Naive B cell (primary cell): ENCODE measurements around the gene CARS2. TPM values are rescaled to one million over a fixed set of nuclear protein-coding genes. Genes with fewer than 3 reads are reported as not detected.

Source experiments
- ATAC-seq, 2 donors: fragments of 150-1000 bp; cut with Tn5 transposase; 2 replicates each; pipeline ENCODE4 v1.10.0; 2021; ENCODE audit warnings: low read depth in 2 of 2, mild to moderate bottlenecking in 2 of 2, moderate library complexity in 2 of 2
- DNase-seq: peaks from one replicate; pipeline ENCODE4 v3.0.0; 2022
- H3K27ac Mint-ChIP-seq, 6 donors: one replicate each; pipeline ENCODE4 v1.8.0; 2020 to 2022; ENCODE audit warnings: mild to moderate bottlenecking in 6 of 6, mixed read lengths in 6 of 6, moderate library complexity in 5 of 6, inconsistent platforms in 2 of 6
- H3K27me3 Mint-ChIP-seq, 3 donors: one replicate each; pipeline ENCODE4 v1.8.0; 2021 to 2022; ENCODE audit warnings: mixed read lengths in 3 of 3, mild to moderate bottlenecking in 1 of 3
- H3K36me3 Mint-ChIP-seq, 2 donors: one replicate each; pipeline ENCODE4 v1.8.0; 2020 to 2022; ENCODE audit warnings: mixed read lengths in 2 of 2, inconsistent platforms in 1 of 2, mild to moderate bottlenecking in 1 of 2
- H3K4me1 Mint-ChIP-seq, 3 donors: one replicate each; pipeline ENCODE4 v1.8.0; 2020 to 2022; ENCODE audit warnings: mixed read lengths in 3 of 3, inconsistent platforms in 1 of 3, mild to moderate bottlenecking in 1 of 3, moderate library complexity in 1 of 3
- H3K4me3 Mint-ChIP-seq, 8 donors: one replicate each; pipeline ENCODE4 v1.8.0; 2020 to 2022; ENCODE audit warnings: mild to moderate bottlenecking in 8 of 8, mixed read lengths in 8 of 8, moderate library complexity in 8 of 8, inconsistent platforms in 2 of 8
- H3K9me3 Mint-ChIP-seq, 7 donors: one replicate each; pipeline ENCODE4 v1.8.0; 2020 to 2022; ENCODE audit warnings: mixed read lengths in 7 of 7, mild to moderate bottlenecking in 5 of 7, inconsistent platforms in 2 of 7, moderate library complexity in 1 of 7
- polyA plus RNA-seq, 6 donors: library from polyadenylated mRNA; unstranded; fragments of 300-500 nt; fragmentation: Illumina TruSeq; gene quantifications; one replicate each; pipeline ENCODE4 v1.2.3, GENCODE V29; 2021; ENCODE audit warnings: low read depth in 6 of 6

Gene CARS2
- polyA plus RNA-seq, 6 donors from 2014 or later, result 44.4 to 69.8 (median 52.9) TPM

DNA sequence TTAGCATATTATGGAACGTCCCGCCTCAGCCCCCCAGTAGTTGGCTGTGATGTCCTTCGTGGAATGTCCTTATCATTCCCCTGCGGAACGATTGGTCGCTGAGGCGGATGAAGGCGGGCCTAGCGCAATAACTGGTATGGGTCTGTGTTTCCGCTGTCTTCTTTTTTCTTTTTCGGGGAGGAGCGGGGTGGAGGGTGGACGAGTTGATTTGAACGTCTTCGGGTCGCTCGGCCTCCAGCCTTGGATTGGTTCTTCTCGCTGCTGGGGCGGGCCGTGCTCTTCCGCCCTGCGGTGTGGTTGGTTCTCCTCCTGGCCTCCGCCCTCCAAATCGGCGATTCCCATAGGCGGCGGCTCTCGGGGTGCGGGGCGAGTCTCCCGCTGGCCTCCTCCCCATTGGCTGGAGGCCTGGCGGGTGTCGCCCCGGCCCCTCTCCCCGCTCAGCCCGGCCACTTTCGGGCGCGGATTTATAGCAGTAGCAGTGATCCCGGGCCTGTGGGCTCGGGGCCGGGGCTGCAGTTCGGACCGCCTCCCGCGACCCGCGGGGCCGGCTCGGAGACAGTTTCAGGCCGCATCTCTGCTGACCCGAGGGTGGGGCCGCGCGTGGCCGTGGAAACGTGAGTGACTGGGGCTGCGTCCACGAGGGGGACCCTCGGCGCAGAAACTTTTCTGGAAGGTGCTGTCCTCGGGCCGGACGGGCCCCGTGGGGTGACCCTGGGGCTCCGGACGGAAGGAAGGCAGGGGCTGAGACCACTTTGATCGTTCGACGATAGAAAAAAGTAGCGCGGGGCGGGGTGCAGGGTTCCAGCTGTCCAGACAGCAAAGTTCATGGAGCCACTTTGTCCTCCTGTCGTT is 9.7 kb upstream of the CARS2 start:
- Mint-ChIP-seq H3K27ac (peak overlapping the region; percentile 96 to 100 (median 99)), H3K36me3 (peaks cover 0 to 8% of the 10 kb centered on the region in 2 donors), H3K4me3 (peak overlapping the region; percentile 89 to 100 (median 99)), H3K4me1 (peaks cover 14 to 40% (median 36%) of the 10 kb centered on the region in 3 donors), H3K9me3 (peaks cover 0 to 2% (median 0%) of the 10 kb centered on the region in 7 donors), H3K27me3 (no peaks in the 10 kb centered on the region)
- peak; percentile 59 for ATAC-seq
- peak; percentile 98 for DNase-seq

DNA sequence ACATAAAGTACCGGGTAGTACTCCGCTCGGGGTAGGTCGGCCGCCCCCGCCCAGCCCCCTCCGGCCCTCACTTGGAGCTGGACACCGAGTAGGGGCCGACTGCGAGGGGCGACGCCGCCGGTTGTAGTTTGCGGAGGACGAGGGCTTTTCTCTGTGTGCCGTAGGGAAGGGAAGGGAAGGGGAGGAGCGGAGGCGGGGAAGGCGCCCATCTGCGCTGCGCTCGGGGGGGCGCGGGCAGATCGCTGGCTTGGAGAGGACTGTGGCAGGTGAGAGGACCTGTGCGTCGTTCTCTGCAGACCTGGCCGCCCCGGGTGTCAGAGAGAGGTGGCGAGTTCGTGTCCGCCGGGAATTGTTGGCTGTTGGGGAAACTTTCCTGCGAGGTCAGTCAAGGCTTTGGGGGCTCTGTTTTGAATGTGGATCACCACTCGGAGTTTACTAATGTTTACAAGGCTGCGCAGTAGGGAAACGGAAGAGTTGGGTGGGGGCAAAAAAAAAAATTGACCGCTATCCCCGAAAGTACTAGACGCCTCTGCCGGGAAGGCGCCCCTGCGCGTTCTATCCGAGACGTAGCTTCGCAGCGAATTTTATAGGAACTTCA is 9.0 kb upstream of the CARS2 start:
- DNase-seq (no peak), ATAC-seq (no peak)
- H3K36me3 Mint-ChIP-seq, result peaks cover 0 to 7% of the 10 kb centered on the region in 2 donors
- peak overlapping the region; percentile 96 to 100 (median 99) for H3K27ac Mint-ChIP-seq
- H3K27me3 Mint-ChIP-seq, result no peaks in the 10 kb centered on the region
- peak overlapping the region; percentile 89 to 100 (median 99) for H3K4me3 Mint-ChIP-seq
- peaks cover 14 to 40% (median 35%) of the 10 kb centered on the region in 3 donors for H3K4me1 Mint-ChIP-seq
- H3K9me3 Mint-ChIP-seq, result peaks cover 0 to 2% (median 0%) of the 10 kb centered on the region in 7 donors

DNA sequence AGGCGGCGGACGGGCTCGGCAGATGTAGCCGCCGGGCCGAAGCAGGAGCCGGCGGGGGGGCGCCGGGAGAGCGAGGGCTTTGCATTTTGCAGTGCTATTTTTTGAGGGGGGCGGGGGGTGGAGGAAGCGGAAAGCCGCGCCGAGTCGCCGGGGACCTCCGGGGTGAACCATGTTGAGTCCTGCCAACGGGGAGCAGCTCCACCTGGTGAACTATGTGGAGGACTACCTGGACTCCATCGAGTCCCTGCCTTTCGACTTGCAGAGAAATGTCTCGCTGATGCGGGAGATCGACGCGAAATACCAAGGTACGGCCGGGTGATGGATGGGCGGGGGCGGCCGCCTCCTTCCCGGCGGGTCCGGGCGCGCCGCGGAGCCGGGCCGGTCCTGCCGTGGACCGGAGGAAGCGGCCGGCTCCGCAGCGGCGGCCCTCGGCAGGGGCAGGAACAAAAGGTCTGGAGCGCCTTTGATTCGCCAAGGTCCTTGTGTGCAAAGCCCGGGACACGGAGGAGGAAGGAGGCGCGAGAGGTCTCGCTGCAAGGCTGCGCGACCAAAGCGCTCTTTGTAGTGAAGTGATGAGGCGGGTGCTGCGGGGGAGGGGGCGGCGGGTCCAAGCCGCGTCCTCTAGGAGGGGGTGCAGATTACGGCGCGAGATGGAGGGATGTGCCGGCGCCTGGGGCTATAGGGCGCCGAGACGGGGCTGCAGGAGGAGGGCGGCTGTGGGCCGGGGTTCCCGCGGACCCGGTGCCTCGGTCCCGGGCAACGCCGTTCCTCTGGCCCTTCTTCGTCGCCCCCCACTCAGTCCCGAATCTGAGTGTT is 8.3 kb upstream of the CARS2 start:
- H3K36me3 Mint-ChIP-seq, result no peaks in the 10 kb centered on the region
- peaks cover 0 to 2% (median 0%) of the 10 kb centered on the region in 7 donors for H3K9me3 Mint-ChIP-seq
- H3K4me1 Mint-ChIP-seq, result peaks cover 11 to 39% (median 29%) of the 10 kb centered on the region in 3 donors
- ATAC-seq (peak; percentile 8 to 10), DNase-seq (peak; percentile 76)
- peak overlapping the region; percentile 89 to 100 (median 99) for H3K4me3 Mint-ChIP-seq
- H3K27me3 Mint-ChIP-seq, result no peaks in the 10 kb centered on the region
- H3K27ac Mint-ChIP-seq, result peak overlapping the region; percentile 96 to 100 (median 98)

DNA sequence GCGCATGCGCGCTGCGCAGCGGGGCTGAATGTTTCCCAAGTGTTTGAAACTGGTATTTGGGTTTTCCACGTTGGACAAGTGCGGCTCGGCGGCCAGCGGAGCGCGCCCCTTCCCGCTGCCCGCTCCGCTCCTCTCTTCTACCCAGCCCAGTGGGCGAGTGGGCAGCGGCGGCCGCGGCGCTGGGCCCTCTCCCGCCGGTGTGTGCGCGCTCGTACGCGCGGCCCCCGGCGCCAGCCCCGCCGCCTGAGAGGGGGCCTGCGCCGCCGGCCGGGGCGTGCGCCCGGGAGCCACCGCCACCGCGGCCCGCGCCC is 7.7 kb upstream of the CARS2 start, which contains the start of gene ING1:
Gene ING1 (plus strand): TSS at position 59 of the 311 bp plus-strand sequence. CDS start 450 bp downstream, outside the sequence.
- no peak for ATAC-seq
- Mint-ChIP-seq H3K9me3 (peaks cover 0 to 2% (median 0%) of the 10 kb centered on the region in 7 donors), H3K27ac (peak within 1 kb of the TSS; percentile 96 to 100 (median 99)), H3K4me1 (peaks cover 11 to 37% (median 25%) of the 10 kb centered on the region in 3 donors), H3K4me3 (peak within 1 kb of the TSS; percentile 89 to 100 (median 100)), H3K27me3 (no peaks in the 10 kb centered on the region), H3K36me3 (no peaks in the 10 kb centered on the region)
- DNase-seq, result no peak

DNA sequence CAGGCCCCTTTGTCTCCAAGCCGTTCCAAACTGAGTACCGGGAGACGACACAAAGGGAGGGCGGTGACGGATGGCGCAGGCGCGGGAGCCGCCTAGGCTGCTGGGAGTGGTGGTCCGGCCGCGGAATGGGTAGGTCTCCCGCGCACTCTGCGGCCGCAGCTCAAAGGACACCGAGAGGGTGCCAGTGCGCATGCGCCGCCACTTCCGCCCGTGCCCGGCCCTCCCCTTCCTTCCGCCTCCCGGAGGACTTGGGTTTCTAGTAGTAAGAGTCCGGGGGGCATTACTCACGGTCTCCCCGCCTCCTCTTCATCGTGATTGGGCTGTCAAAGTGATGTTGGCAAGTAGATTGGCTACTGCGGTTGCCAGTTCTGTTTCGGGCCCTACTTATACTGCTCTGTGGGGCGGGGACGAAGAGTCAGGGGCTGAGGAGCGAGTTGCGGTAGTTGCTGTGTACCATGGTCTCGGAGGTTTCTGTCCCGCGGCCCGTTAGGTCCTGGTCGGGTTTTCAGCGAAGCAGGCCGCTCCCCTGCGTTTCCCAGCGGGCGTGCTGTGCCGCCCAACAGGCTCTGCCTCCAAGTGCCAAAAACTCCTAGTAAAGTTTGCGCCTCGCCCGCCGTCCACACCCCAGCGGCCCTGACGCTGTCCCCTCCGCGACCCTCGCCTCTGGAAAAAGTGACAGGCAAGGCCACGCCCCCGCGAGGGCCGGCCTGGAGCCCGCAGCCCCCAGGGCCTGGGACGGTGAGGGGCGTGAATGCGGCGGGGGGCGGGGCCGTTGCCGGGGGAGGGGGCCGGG is 7.1 kb upstream of the CARS2 start:
- H3K27ac Mint-ChIP-seq, result peak overlapping the region; percentile 96 to 99 (median 99)

DNA sequence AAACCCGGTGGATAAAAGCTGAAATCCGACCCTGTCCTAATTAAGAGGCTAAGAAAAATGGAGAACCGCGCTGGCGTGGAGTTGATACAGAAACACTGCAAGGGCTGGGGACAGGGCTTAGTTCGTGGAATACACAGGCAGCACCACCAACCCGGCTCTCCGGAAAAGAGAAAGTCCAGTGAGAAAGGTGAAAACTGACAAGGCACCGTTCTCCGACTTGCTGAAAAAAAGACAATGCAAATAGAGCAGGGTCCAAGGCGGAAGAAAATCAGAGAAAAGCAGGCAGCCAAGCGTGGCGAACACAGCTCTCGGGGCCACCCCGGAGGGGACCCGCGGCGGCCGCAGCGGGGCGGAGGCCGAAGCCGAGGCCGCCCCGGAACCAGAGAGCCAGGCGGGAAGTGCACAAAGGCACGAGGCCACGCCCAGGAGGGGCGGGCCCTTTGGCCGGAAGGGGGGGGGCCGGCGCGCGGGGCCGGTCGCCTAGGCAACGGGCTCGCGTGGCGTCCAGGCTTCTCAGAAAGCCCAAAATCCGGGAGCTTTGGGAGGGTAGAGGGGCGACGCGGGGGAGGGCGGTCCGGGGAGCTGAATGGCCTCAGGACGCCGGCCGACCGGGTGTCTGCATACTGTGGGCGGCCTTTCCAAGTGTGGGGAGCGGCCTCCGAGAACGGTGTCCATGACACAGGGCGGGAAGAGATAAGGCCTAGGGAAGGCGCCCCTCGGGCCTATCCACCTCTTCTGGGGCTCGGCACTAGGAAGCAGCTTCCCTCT is 6.3 kb upstream of the CARS2 start:
- no peaks in the 10 kb centered on the region for H3K36me3 Mint-ChIP-seq
- peaks cover 11 to 27% (median 15%) of the 10 kb centered on the region in 3 donors for H3K4me1 Mint-ChIP-seq
- peak; percentile 80 for DNase-seq
- H3K27me3 Mint-ChIP-seq, result no peaks in the 10 kb centered on the region
- peak overlapping the region; percentile 96 to 99 (median 99) for H3K27ac Mint-ChIP-seq
- H3K9me3 Mint-ChIP-seq, result peaks cover 0 to 2% (median 0%) of the 10 kb centered on the region in 7 donors
- ATAC-seq, result peak; percentile 26 to 29
- H3K4me3 Mint-ChIP-seq, result peak overlapping the region; percentile 89 to 100 (median 98)

More for the DNA sequence above, 7.1 kb upstream of the CARS2 start:
- Mint-ChIP-seq H3K9me3 (peaks cover 0 to 2% (median 0%) of the 10 kb centered on the region in 7 donors), H3K36me3 (no peaks in the 10 kb centered on the region), H3K27me3 (no peaks in the 10 kb centered on the region), H3K4me3 (peak overlapping the region; percentile 89 to 100 (median 98)), H3K4me1 (peaks cover 11 to 34% (median 22%) of the 10 kb centered on the region in 3 donors)
- DNase-seq (peak; percentile 100), ATAC-seq (peak; percentile 59 to 60)

DNA sequence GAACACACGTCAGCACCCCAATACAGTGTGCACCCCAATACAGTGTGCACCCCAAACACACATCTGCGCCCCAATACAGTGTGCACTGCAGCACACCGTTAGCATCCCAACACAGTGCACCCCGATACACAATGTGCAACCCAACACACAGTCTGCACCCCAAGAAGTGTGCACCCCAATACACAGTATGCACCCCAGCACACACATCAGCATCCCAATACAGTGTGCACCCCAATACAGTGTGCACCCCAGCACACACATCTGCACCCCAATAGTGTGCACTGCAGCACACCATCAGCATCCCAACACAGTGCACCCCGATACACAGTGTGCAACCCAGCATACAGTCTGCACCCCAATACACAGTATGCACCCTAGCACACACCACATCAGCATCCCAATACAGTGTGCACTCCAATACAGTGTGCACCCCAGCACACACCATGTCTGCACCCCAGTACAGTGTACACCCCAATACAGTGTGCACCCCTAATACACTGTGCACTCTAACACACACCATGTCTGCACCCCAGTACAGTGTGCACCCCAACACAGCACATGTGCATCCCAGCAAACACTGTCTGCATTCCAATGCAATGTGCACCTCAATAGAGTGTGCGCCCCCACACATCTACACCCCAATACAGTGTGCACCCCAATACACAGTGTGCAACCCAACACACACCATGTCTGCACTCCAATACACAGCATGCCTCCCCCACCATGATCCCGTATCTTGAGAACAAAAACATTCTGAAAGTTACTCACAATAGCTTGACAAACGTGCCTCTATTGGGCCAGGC is 855 bp upstream of the CARS2 start:
- Mint-ChIP-seq H3K9me3 (no peaks in the 10 kb centered on the region), H3K27ac (peak overlapping the region in 5 of 6 donors; percentile 41 to 96 (median 58)), H3K4me3 (peak overlapping the region; percentile 83 to 95 (median 90)), H3K27me3 (no peaks in the 10 kb centered on the region), H3K4me1 (peaks cover 32 to 56% (median 39%) of the 10 kb centered on the region in 3 donors), H3K36me3 (no peaks in the 10 kb centered on the region)
- ATAC-seq, result no peak
- no peak for DNase-seq

DNA sequence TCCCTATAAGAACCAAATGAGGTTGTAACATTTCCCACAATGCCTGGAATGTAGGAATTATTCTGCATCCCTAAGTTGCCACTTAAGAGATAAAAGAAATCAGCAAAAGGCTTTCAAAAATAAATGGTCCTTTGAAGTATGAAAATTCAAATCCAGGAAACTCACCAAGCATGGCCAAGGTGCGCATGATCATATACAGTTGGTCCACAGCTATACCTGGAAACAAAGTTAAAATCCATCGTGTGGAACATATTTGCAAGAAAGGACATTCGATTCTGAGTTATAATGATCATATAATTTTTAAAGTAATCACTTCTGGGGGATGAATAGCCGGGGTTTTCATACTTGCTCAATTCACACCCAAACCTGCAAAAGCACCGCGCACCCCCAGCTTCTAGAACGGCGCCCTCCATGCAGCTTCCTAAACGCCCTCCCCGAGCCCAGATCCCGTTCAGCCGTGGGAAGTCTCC is 525 bp downstream of the CARS2 start:
- H3K4me3 Mint-ChIP-seq, result peak overlapping the region; percentile 86 to 95 (median 94)
- no peaks in the 10 kb centered on the region for H3K9me3 Mint-ChIP-seq
- peak overlapping the region; percentile 53 to 96 (median 85) for H3K27ac Mint-ChIP-seq
- no peaks in the 10 kb centered on the region for H3K27me3 Mint-ChIP-seq
- no peak for DNase-seq
- H3K36me3 Mint-ChIP-seq, result peaks cover 4 to 7% of the 10 kb centered on the region in 2 donors
- no peak for ATAC-seq
- H3K4me1 Mint-ChIP-seq, result peaks cover 31 to 50% (median 37%) of the 10 kb centered on the region in 3 donors

DNA sequence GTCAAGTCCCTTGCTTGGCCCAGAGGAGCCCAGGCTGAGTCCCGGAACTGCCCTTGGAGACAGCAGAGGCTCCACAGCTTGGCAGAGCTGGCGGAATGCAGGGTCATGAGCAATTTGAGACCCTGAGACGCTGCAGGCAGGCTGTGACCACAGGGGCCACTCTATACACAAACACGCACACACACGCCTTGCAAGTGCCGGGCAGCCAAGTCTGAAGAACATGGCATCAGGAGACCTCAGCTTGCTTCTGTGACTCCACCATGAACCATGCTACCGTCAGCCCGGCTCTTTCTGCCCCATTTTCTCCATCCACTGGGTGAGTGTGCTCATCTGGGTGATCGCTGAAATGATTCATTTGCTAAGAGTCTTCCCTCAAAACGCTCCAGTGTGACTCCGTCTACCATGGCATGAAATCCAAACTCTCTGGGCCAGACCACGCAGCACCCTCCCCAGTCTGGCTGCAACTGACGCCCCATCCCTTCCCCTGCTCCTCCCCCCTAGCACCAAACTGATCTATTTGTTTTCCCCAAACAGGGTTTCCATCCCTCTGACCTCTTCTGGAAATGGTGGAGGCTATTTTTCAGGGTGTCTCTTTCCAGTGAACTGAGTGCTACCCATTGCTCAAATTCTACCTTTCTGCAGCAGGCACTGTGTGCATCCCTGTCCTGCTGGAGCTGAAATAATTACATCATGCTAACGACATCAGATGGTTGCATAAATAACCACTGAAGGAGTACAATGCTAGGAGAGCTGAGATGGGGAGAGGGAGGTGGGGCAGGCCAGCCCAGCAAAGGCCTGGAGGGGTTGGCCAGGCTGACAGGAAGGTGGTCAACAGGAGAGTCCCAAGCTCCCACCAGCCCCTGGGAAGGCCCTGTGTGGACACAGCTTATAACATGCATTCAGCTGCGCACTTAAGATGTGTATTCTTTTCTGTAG is 3.1 kb downstream of the CARS2 start:
- H3K9me3 Mint-ChIP-seq, result no peaks in the 10 kb centered on the region
- peaks cover 44 to 69% (median 56%) of the 10 kb centered on the region in 3 donors for H3K4me1 Mint-ChIP-seq

DNA sequence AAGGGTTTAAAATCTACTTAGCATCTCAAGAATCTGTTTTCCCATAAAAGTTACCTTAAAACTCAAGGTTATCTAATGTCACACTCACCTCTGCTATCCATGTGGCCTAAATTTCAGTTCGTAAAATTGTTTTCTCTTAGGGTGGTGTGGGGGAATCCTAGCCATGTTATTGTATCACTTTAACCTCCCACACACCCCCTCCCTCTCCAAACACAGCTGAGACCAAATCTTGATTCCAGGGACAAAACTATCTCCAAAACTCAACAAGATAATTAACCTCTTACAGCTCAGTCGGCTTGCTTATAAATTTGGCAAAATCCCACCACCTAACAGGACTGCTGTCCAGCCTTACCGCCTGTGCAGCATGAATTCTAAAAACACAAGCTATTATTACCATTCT is 3.8 kb downstream of the CARS2 start:
- H3K36me3 Mint-ChIP-seq, result peaks cover 16 to 19% of the 10 kb centered on the region in 2 donors
- H3K9me3 Mint-ChIP-seq, result no peaks in the 10 kb centered on the region
- peak overlapping the region in 2 of 6 donors; percentile 43 to 89 for H3K27ac Mint-ChIP-seq
- peak overlapping the region in 1 of 8 donors; percentile 53 for H3K4me3 Mint-ChIP-seq
- H3K4me1 Mint-ChIP-seq, result peaks cover 45 to 72% (median 60%) of the 10 kb centered on the region in 3 donors
- ATAC-seq, result no peak
- no peak for DNase-seq
- no peaks in the 10 kb centered on the region for H3K27me3 Mint-ChIP-seq

More for the DNA sequence above, 3.1 kb downstream of the CARS2 start:
- Mint-ChIP-seq H3K27ac (peak overlapping the region in 1 of 6 donors; percentile 14), H3K4me3 (peak overlapping the region in 2 of 8 donors; percentile 4 to 18), H3K27me3 (no peaks in the 10 kb centered on the region), H3K36me3 (peaks cover 16 to 19% of the 10 kb centered on the region in 2 donors)
- no peak for ATAC-seq
- DNase-seq, result no peak
